AG09309 (cell line): ENCODE results near the gene ISLR.

ENCODE experiments used
- DNase-seq: peaks from one replicate; pipeline ENCODE4 v3.0.0-alpha.2; 2010; ENCODE audit warnings: low read depth
- H3K4me3 ChIP-seq: 2 replicates; pipeline ENCODE4 v1.5.1; 2011; ENCODE audit warnings: mild to moderate bottlenecking, low read depth, low read length, moderate library complexity; ENCODE audit not compliant: control insufficient read depth
- CTCF ChIP-seq: IDR thresholded peaks from 2 replicates; pipeline ENCODE4 v1.5.1; 2011; ENCODE audit warnings: mild to moderate bottlenecking, low read depth, low read length, inconsistent platforms; ENCODE audit not compliant: insufficient read depth, control insufficient read depth; ENCODE audit errors: missing control alignments

ISLR gene

GRCh38 chr15:74207652-74208440, 34.3 kb downstream of the ISLR start:
- H3K4me3 ChIP-seq: no peak overlapping the region
- no peak for TF ChIP-seq CTCF
- no peak for DNase-seq

DNA sequence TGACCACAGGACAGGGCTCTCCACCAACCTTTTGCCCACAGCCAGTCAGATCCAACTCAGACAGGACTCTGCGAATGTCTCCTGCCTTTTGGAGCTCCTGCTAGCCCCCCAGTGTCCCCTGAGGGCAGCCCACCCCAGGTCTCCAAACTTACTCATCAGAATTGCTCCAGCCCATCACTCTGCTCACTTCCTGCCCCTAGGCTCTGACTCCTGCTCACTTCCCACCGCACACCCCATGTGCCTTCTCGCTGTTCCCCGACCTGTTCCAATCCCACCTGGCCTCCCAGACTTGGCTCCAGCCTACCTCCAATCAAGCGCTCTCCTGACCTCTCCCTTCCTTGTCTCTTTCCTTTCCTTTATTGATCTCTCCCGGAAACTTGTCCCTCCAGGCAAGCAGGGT, 35.0 kb downstream of the ISLR start:
- no peak overlapping the region for H3K4me3 ChIP-seq
- no peak for TF ChIP-seq CTCF
- no peak for DNase-seq

GRCh38 chr15:74208901-74209559, 35.5 kb downstream of the ISLR start:
- no peak for TF ChIP-seq CTCF
- no peak overlapping the region for H3K4me3 ChIP-seq
- DNase-seq: no peak

GRCh38 chr15:74209560-74209958, 36.0 kb downstream of the ISLR start:
- DNase-seq: no peak
- TF ChIP-seq CTCF: no peak
- H3K4me3 ChIP-seq: no peak overlapping the region

- H3K4me3 ChIP-seq: no peak overlapping the region
- TF ChIP-seq CTCF: no peak
- no peak for DNase-seq
Measured at GRCh38 chr15:74209997-74210671, 36.6 kb downstream of the ISLR start.

DNA sequence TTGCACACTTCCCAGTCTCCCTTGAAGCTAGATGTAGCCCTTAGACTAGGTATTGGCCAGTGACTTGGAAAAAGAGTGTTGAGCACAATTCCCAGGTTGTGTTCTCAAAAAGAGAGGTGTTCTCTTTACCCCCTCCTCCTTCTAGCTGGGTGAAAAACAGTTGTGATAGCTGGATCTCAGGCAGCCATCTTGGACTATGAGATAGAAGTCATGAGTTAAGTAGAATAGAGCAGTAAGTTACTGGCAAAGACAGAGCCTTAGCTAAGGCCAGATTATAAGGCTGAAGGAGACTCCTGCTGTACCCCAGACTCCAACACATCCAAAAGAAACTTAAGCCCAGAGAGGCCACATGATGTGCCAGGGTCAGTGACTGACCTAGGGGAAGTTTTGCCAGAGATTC, 37.2 kb downstream of the ISLR start:
- no peak for TF ChIP-seq CTCF
- no peak for DNase-seq
- no peak overlapping the region for H3K4me3 ChIP-seq
